Activated T-cell treated with anti-CD3 and anti-CD28 coated beads, Interleukin-2, amount 50 U/mL, for 1 hour (primary cell): ENCODE data around the gene TRAPPC10.
A peak's percentile ranks its signal among the peaks of the same experiment; 100 is the strongest.
"Not testable (repeated sequence)": the region's sequence is repeated elsewhere in the genome, so short reads cannot be mapped to it uniquely, and the experiment has no call there.

ENCODE experiments used
- DNase-seq: peaks from one replicate; pipeline ENCODE4 v3.0.0-alpha.2; 2020

Gene TRAPPC10

DNA sequence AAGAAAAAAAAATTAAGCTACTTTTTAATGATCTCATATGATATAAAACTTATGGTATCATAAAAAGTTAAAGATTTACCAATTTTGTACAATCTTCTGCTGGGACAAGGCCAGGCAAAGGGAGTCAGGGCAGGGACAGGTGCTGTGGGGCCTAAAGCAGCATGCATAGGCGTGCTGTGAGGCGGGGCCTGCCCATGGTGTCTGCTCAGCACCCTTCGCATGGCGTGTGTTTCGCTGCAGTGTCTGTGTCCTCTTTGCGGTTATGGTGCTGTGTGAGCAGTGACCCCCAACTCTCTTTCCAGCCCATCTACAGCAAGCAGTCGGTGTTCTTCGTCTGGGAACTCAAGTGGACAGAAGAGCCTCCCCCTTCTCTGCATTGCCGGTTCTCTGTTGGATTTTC lies 81.7 kb downstream of the TRAPPC10 start:
- DNase-seq, result no peak

DNA sequence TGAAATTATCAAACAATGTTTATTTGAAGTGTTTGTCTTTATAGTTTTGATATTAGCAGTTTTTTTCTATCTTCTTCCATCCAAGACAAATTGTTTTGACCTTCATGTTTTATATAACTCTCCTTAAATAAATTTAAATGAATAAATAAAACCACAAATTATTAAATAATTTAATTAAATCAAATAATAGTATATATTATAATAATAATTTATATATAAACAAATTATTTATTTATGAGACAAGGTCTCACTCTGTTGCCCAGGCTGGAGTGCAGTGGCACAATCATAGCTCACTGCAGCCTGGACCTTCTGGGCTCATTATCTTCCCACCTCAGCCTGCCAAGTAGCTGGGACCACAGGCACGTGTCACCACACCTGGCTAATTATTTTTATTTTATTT lies 82.7 kb downstream of the TRAPPC10 start:
- DNase-seq, result no peak

DNA sequence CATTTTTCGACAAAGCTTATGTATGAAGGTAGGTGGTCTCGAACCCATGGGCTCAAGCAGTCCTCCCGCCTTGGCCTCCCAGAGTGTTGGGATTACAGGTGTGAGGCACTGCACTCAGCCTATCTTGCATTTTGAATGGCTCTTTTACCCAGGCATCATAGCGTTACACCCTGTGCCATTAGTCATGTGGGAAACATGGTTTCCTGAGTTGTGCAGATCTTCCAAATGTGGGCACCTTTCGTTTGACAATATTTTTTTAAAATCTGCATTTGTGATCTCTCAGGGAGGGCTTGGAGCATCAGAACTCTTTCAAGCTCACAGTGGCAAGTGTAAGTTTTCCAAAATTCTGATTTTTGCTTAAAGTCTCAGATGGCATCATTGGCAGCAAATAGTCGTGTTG lies 86.4 kb downstream of the TRAPPC10 start:
- DNase-seq, result not testable (repeated sequence)

DNA sequence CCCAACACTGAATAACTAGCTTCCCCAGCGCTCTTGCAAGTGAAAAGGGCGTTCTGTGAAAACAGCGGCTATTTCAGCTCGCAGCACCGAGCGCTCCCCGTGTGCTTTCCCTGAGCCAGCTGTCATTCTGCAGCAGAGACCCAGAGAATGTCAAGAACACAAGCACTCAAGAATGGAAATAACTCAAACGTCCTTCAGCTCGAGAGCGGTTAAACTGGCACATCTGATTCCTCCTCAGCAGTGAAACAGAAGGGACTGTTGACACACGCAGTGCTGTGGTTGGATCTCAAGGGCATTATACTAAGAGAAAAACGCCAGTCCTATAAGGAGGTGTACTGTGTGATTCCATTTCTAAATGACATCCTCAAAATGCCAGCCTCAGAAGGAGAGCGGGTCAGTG lies 86.9 kb downstream of the TRAPPC10 start:
- DNase-seq, result not testable (repeated sequence)

DNA sequence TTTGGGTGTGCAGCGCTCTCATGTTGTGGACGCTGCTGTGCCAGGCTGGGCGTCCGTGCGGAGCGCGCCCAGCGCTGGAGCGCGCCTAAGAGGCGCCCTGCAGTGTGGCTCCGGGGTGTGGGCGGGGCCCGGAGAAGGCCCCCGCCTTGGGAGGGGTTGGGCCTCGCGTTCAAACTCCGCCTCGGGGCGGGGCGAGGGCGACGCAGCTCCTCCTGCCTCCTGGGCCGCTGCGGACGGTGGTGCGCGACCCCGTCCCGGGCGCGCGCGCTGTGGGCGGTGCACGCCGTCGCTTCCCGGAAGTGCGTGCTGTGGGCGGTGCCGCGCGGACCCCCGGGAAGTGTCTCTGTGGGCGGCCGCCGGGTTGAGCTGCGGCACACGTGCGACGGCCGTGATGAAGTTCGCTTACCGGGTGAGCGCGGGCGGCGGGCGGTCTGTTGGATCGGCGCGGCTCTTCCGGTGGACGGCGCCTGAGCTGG lies 95.0 kb downstream of the TRAPPC10 start, which contains the start of gene PWP2:
Gene PWP2, plus strand, starts transcription at position 374 of the 476 bp plus-strand sequence. Its CDS starts 18 bp downstream, at position 392.
- DNase-seq, result peak; percentile 75

DNA sequence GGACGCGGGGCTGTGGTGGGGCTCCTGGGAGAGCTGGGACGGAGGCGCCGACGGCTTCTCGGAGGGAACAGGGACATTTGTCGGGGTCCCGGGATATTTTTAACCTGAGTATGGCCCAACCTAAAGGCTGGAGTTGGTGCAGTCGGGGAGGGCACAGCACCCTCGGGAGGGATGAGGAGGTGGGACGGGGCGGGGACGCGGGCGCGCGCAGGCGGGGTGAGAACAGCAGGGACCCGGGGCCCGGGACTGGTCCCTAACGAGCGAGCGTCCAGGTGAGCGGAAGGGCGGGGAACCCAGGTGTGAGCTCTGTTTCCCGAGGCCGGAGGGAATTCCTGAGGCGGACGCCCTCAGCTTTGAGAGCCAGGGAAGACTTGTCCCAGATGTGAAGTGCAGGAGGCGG lies 95.5 kb downstream of the TRAPPC10 start:
- not testable (repeated sequence) for DNase-seq

DNA sequence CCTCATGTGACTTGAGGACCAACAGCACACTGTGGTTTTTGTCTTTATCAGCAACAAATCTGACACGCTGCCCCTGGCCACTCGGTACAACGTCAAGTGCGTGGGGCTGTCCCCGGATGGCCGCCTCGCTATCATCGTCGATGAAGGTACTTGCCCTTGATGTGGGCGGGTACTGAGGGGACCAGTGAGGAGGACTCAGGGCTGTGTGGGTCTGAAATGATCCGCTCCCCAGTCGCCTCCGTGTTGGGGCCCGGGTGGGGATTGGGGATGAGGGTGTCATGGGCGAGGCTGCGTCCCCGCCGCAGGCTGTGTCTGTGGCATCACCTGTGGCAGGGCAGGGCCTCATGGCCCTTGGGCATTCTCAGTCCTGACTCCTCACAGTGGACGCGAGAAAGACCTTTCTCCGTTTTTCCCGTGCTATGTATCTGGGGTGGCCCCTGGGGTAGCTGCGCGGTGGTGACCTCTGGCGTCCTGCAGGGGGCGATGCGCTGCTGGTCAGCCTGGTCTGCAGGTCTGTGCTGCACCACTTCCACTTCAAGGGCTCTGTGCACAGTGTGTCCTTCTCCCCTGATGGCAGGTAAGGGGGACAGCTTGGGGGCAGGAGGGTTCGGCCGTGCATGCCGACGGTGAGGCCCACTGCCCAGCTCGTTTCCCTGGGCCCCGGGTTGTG lies 101.7 kb downstream of the TRAPPC10 start:
- peak; percentile 34 for DNase-seq

DNA sequence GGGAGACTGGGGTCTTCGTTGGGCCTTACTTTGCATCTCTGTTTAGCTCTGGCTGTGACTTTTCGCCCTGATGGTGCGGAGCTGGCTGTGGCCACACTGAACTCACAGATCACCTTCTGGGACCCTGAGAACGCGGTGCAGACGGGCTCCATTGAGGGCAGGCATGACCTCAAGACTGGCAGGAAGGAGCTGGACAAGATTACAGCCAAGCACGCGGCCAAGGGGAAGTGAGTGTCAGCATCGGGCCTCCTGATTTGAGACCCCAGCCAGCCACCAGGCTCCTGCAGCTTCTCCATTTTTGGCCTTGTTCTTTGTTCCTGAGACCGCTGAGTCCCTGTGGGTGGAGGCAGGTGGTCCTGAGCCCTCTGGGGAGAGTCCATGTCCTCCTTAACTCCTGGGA lies 110.0 kb downstream of the TRAPPC10 start:
- DNase-seq, result not testable (repeated sequence)

DNA sequence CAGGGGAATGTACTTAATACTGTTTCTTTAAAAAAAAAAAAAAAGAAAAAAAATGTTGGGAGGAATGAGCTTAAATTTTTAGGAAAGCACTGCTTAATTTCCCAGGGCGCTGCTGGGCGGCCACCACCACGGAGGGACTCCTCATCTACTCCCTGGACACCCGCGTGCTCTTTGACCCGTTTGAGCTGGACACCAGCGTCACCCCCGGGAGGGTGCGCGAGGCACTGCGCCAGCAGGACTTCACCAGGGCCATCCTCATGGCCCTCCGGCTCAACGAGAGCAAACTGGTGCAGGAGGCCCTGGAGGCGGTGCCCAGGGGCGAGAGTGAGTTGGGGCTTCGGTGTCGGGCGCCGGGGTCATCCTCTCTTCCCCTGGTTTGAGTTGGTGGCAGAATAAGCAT lies 115.7 kb downstream of the TRAPPC10 start:
- not testable (repeated sequence) for DNase-seq

DNA sequence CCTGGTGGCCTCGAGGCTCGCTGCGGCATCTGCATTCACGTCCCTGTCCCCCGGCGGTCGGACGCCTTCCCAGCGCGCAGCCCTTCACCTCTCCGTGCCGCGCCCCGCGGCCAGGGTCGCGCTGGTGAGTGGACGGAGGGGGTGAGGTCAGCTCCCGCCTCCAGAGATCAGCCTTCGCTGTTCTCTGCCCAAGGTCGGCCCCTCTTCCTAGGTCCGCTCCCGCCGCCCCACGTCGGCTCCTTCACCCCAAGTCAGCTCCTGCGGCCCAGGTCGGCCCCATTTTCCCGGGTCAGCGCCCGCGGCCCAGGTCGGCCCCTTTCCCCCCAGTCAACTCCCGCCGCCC lies 121.6 kb downstream of the TRAPPC10 start:
- not testable (repeated sequence) for DNase-seq

DNA sequence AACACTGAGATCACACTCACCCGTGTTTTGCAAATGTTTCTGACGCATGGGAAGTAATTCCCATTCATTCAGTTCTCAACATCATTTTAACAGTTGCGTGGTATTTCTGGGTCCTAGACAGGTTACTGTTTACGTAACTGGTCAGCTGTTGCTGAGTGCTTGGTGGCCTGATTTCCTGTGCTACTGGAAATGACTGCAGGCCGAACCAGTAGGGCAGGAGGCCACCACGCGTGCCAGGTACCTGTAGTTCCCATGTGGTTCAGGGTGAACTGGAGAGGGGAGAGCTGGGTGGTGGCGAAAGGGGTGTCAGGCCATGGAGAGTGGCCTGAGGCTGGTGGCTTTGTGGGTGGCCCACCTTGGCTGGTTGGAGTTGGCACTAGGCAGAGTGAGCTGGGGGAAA lies 122.6 kb downstream of the TRAPPC10 start:
- not testable (repeated sequence) for DNase-seq

DNA sequence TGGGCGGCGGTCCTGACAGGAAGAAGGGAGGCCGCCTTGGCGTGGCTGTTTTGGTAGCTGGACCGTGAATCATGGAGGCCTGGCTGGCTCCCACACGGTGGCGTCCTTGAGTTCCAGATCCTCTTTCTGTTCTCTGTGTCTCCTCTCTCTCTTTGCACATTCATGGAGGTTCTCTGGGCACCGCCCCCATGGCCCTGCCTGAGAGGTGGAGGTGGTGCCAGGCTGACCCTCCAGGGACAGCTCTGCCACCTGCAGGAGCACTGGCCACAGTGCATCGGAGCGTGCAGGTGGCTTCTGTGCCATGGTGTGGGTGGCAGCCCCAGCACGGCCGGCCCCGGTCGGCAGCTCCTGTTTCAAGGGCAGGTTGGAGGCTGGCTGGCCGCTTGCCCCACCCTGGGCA lies 125.9 kb downstream of the TRAPPC10 start:
- DNase-seq, result peak; percentile 66

DNA sequence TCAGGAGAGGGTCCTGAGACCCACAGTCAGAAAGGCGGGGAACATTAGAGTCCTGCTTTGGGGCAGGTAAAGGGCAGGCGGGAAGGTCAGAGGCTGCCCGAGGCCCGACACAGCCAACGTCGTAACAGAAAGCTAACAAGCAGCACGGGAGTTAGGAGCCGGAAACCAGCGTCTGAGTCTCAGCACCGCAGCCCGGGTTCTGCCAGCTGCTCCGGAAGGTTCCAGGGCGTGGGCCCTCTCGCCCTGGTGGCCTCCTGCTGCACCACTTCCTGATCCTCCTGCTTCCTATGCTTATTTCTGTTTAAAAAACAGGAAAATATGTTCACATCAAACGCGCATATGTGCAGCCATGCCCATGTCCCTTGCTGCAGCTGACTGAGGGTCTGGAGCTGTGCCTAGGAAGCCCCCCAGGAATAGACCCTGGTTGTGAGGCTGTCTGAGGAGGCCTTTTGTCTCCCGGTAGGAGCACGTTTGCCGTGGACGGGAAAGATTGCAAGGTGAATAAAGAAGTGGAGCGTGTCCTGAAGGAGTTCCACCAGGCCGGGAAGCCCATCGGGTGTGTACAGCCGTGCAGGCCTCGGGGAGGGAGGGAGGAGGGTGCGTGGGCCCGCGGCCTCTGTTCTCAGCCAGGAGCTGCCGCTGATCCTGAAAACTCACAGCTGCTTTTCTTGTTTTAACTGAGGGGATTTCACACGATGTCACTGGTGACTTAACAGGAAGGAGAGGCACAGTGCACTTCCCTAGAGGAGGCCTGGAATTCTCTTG lies 127.9 kb downstream of the TRAPPC10 start:
- not testable (repeated sequence) for DNase-seq

DNA sequence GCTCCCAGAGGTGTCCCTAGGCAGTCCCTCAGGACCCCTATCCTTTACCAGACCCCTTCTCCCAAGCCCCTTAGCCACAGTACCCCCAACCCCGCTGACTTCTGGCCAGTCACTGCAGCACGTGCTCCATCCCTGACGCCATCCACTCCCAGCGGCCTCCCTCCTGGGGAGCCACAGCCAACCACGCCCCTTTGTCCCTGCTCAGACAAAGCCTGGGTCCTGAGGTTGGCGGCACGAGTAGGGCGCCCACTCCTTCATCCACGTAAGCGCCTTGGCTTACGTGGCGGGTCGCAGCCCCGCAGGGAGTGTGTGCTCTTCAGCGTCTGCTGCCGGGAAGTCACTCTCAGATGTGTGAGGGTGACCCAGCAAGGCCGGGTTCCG lies 128.4 kb downstream of the TRAPPC10 start:
- DNase-seq, result not testable (repeated sequence)

DNA sequence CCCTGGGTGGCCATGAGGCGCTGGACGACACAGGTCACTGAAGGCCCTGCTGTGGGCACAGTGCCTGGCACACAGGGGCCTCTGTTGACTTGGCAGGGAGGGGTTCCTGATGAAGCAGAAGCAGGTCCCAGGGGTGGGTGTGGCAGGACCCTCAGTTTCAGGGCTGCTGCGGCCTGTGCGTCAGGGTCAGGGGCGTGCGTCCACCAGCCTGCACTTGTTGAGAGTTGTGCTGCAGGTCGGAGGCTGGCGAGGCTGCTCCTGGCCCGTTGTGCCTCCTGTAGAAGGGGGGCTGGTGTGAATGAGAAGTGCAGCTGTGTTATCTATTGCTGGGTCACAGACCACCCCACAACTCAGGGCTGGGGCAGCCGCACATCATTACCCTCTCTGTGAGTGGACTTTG lies 130.4 kb downstream of the TRAPPC10 start:
- not testable (repeated sequence) for DNase-seq

DNA sequence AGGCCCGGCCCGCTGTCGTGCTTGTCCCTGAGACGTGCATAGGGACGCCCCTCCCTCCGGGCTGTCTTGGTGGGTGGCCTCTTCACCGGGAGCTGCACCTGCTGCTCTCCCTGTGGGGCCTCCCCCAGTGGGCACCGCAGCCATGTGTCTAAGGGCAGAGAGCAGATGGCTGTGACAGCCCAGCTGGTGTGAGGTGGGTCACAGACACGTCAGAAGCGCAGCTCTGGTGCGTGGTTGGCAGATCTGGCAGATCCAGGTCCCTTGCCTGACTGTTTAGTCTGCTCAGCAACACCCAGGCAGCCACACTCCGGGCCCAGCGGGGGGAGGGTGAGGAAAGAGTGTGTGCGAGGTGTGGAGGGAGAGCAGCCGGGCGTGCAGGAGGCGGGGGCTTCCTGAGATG lies 131.3 kb downstream of the TRAPPC10 start:
- DNase-seq, result peak; percentile 54

DNA sequence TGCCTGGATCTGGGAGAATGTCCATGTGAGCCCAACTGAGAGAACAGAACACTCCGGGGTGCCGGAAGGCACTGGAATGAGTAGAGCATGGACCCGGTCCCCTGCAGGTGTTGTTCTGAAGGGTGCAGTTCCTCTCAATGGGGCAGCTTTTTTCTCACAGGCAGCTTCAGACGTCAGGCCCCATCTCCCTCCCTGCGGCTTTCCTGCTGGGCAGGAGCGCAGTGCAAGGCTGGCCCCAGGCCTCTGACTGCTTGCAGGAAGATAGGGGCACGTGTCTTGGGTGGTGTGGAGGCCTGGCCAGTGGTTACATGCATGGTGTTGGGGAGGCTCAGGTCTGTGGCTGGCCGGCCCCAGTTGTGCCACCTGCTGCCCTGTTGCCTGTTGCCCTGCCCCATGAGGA lies 131.9 kb downstream of the TRAPPC10 start:
- not testable (repeated sequence) for DNase-seq

DNA sequence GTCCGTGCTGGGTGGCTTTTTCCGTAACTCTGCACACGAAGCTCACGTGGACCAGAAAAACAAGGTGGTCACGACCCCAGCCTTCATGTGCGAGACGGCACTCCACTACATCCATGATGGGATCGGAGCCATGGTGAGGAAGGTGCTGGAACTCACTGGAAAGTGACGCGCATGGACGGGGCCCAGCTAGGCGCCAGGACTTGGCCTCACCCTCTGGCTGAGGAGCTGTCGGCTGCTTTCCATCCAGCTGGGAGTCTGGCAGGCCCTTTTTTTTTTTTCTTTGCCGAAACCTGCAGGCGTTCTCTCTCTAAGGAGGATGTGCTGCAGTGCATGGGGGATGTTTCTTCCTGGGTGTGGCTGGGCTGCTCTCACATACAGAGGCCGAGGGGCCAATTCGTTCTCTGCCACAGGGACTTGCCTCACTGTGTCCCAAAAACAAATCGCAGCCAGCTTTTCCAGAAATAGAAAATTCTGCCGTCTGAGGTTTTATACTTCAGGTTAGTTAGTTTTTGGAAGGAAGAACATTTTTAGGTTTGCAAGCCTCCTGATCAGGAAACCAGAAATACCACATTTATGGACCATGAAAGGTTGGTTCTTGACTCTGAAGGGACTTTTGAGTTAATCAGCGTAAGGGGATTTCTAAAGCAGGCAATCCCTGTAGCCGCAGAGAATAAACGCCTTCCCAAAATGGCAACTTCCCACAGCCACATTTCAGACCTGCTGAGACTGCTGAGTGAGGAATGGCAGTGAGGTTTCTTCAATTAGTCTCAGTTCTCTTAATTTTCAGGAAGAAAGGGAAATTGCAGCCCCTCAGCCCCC lies 132.9 kb downstream of the TRAPPC10 start:
- not testable (repeated sequence) for DNase-seq

DNA sequence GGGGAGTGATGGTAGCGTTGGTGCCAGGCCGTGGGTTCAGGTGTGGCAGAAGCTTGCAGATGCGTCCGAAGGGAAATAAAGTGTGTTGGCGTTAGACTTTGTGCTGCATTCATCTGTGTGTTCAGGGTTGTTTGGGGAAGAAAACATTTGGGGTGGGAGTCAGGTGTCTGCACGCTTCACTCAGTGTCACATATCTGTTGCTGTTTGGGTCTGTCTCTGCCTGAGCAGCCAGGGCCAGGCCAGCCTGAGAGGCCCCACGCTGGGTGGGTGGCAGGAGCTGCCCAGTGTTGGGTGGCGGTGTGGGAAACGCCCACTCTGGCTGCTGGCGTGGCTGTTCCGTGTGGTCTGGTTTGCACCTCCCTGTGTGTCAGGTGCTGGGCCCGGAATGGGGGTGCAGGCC lies 133.5 kb downstream of the TRAPPC10 start:
- not testable (repeated sequence) for DNase-seq

DNA sequence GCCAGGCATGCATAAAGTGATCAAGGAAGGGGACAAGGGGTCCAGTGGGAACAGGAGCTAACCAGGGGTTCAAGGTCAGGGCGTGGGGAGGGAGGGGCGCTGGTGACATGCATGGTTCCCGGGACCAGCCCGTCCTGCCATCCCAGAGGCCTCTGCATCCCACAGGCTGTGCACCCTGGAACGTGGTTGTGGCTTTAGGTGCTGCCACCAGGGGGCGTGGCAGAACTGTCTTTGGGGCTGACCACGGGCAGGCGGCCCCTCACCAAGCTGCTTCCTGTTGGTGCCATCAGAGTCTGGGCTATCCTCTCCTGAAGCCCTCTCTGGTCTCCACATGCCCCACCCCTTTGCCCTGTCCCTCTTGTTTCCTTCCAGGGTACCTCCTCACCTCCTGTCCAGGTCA lies 135.0 kb downstream of the TRAPPC10 start:
- DNase-seq, result not testable (repeated sequence)

DNA sequence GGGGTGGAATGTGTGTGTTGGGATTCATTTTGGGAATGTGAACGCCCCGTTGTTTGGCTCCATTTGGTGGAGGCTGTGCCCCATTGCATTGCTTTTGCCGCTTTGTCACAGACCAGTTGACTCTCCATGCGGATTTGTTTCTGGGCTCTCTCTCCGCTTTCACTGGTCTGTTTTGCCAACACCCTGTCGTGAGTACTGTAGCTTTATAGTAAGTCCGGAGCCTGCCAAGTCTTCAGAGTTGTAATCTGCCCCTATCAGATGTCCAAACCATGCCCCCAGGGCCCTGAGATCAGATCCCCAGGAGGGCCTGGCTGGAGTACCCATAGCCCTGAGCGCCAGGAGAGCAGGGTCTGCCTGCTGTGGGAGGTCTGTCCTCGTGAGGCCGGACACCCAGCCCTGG lies 138.1 kb downstream of the TRAPPC10 start:
- DNase-seq, result not testable (repeated sequence)

DNA sequence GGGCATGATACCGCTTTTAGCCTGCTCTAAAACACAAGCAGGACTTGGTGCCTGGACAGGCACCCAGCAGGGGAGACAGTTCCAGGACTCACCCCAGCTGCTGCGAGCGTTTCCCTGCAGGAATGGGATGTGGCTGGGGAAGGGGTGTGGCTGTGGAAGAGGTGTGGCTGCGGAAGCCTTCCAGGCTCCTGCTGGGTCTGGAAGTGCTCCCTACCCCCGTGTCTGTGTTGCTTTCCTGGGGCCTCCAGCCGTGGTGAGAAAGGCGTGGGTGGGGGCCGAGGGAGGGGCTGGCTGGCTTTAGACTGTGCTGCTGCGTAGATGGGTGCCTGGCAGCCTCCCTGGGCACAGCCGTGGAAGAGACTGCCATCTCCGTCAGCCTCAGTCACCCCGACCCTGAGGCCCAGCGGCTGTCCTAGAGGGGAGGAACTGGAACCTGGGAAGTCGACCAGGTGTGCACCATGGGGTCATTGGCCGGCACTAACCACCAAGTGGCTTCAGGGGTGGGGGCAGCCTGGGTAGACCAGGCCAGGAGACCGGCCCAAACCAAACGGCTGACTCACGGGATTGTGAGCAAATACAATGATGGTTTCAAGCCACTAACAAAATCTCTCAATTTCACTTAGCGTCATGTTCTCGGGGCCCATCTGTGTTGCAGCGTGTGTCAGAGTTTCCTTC lies 141.2 kb downstream of the TRAPPC10 start:
- DNase-seq, result not testable (repeated sequence)

DNA sequence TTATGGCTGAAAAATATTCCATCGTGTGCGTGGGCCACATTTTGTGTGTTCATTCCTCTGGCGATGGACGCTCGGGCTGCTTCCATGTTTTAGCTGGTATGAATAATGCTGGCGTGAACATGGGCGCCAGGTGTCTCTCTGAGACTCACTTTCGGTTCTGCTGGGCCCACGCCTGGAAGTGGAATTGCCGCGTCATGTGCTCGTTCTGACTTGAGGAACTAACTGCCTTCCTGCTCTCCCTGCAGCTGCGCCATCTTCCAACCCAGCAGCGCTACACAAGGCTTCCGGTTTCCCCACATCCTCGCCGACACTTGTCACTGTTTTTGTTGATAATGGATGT lies 141.8 kb downstream of the TRAPPC10 start:
- peak; percentile 39 for DNase-seq
